Smooth muscle cell (in vitro differentiated cells): ENCODE data around the gene RTTN. TPM values are rescaled to one million over a fixed set of nuclear protein-coding genes. Genes with fewer than 3 reads are reported as not detected.

Experiments used
- DNase-seq: peaks from one replicate; lab custom pipeline; 2025; ENCODE audit not compliant: unreplicated experiment; lab: John Stamatoyannopoulos, UW
- H2AFZ ChIP-seq: fragments of 200-600 bp; sonication (generic); 2 replicates; pipeline ENCODE4 v1.6.0; 2016; ENCODE audit warnings: antibody characterized with exemption, low read depth, mild to moderate bottlenecking
- H3F3A ChIP-seq: fragments of 200-600 bp; sonication (generic); 2 replicates; pipeline ENCODE4 v1.6.0; 2017; ENCODE audit warnings: antibody characterized with exemption, low read depth
- H3K27ac ChIP-seq: fragments of 200-600 bp; sonication (generic); 2 replicates; pipeline ENCODE4 v1.5.1; 2016; ENCODE audit warnings: low read depth, mild to moderate bottlenecking
- H3K27me3 ChIP-seq: fragments of 200-600 bp; sonication (generic); 2 replicates; pipeline ENCODE4 v1.6.1; 2016; ENCODE audit warnings: low read depth, mild to moderate bottlenecking
- H3K36me3 ChIP-seq: fragments of 200-600 bp; sonication (generic); 2 replicates; pipeline ENCODE4 v1.5.1; 2016; ENCODE audit warnings: low read depth
- H3K4me1 ChIP-seq: fragments of 200-600 bp; sonication (generic); 2 replicates; pipeline ENCODE4 v1.5.1; 2016; ENCODE audit warnings: low read depth
- H3K4me2 ChIP-seq: fragments of 200-600 bp; sonication (generic); 2 replicates; pipeline ENCODE4 v1.6.0; 2016; ENCODE audit warnings: mild to moderate bottlenecking
- H3K4me3 ChIP-seq: fragments of 200-600 bp; sonication (generic); 2 replicates; pipeline ENCODE4 v1.5.1; 2016; ENCODE audit warnings: mild to moderate bottlenecking
- H3K79me2 ChIP-seq: fragments of 200-600 bp; sonication (generic); 2 replicates; pipeline ENCODE4 v1.6.0; 2016; ENCODE audit warnings: low read depth, mild to moderate bottlenecking
- H3K9ac ChIP-seq: fragments of 200-600 bp; sonication (generic); 2 replicates; pipeline ENCODE4 v1.6.0; 2016; ENCODE audit warnings: low read depth
- H3K9me3 ChIP-seq: fragments of 200-600 bp; sonication (generic); replicated peaks from 2 replicates; pipeline ENCODE4 v1.5.1; 2016; ENCODE audit warnings: low read depth
- H4K20me1 ChIP-seq: fragments of 200-600 bp; sonication (generic); 2 replicates; pipeline ENCODE4 v1.6.0; 2016; ENCODE audit warnings: low read depth
- WGBS: methylation state at CpG from one replicate; pipeline ENCODE4 v1.1.7; 2016; ENCODE audit warnings: low lambda C conversion rate; 5-methylcytosine and 5-hydroxymethylcytosine counted together
- polyA plus RNA-seq: library from polyadenylated mRNA; unstranded; fragments of >200 nt; fragmentation: Nextera tagmentation; extraction: Ambion mirVana; gene quantifications from 2 replicates; pipeline ENCODE4 v1.2.1, GENCODE V29; 2016
- total RNA-seq: library from RNA; depleted of rRNA; stranded (reverse); fragments of >200 nt; gene quantifications from 2 replicates; pipeline ENCODE4 v1.2.3, GENCODE V29; 2014
- TF ChIP-seq, protein P1 (sequence below): fragments of 200-600 bp; sonication (generic); IDR thresholded peaks from 2 replicates; pipeline ENCODE4 v1.5.1; 2017; ENCODE audit warnings: borderline replicate concordance, mild to moderate bottlenecking, antibody characterized with exemption; ENCODE audit not compliant: insufficient read depth, poor library complexity, severe bottlenecking

RTTN gene
- total and polyA plus RNA-seq, 2 experiments from 2014 or later: 3.6 to 17.3 TPM

- H3K9ac ChIP-seq: no peak overlapping the region
- H3F3A ChIP-seq: no peaks in the 10 kb centered on the region
- H3K79me2 ChIP-seq: no peaks in the 10 kb centered on the region
- H3K9me3 ChIP-seq: no peaks in the 10 kb centered on the region
- no peak overlapping the region for H3K27ac ChIP-seq
- H3K4me3 ChIP-seq: no peak overlapping the region
- no peak overlapping the region for H2AFZ ChIP-seq
- TF ChIP-seq, protein P1, sequence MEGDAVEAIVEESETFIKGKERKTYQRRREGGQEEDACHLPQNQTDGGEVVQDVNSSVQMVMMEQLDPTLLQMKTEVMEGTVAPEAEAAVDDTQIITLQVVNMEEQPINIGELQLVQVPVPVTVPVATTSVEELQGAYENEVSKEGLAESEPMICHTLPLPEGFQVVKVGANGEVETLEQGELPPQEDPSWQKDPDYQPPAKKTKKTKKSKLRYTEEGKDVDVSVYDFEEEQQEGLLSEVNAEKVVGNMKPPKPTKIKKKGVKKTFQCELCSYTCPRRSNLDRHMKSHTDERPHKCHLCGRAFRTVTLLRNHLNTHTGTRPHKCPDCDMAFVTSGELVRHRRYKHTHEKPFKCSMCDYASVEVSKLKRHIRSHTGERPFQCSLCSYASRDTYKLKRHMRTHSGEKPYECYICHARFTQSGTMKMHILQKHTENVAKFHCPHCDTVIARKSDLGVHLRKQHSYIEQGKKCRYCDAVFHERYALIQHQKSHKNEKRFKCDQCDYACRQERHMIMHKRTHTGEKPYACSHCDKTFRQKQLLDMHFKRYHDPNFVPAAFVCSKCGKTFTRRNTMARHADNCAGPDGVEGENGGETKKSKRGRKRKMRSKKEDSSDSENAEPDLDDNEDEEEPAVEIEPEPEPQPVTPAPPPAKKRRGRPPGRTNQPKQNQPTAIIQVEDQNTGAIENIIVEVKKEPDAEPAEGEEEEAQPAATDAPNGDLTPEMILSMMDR: no peak
- no peak overlapping the region for H3K4me2 ChIP-seq
- H4K20me1 ChIP-seq: no peaks in the 10 kb centered on the region
- no peaks in the 10 kb centered on the region for H3K36me3 ChIP-seq
- no peak for DNase-seq
- H3K27me3 ChIP-seq: no peaks in the 10 kb centered on the region
- no peaks in the 10 kb centered on the region for H3K4me1 ChIP-seq
- 87% methylated on average over 5 of the region's 5 CpGs for WGBS
Observed at GRCh38 chr18:69954719-69955480, 250.6 kb downstream of the RTTN start.

GRCh38 chr18:69953191-69953590, 252.3 kb downstream of the RTTN start:
- H3K36me3 ChIP-seq: no peaks in the 10 kb centered on the region
- no peaks in the 10 kb centered on the region for H3K27me3 ChIP-seq
- TF ChIP-seq, protein P1: no peak
- no peak overlapping the region for H2AFZ ChIP-seq
- H3K9ac ChIP-seq: no peak overlapping the region
- no peaks in the 10 kb centered on the region for H4K20me1 ChIP-seq
- H3F3A ChIP-seq: no peaks in the 10 kb centered on the region
- H3K79me2 ChIP-seq: no peaks in the 10 kb centered on the region
- no peaks in the 10 kb centered on the region for H3K4me1 ChIP-seq
- H3K4me3 ChIP-seq: no peak overlapping the region
- DNase-seq: no peak
- no peak overlapping the region for H3K27ac ChIP-seq
- WGBS: 92% methylated on average over 2 of the region's 2 CpGs
- H3K4me2 ChIP-seq: no peak overlapping the region
- H3K9me3 ChIP-seq: no peaks in the 10 kb centered on the region

Other genes starting within 250 kb of the RTTN start
- 29.6 and 38.0 TPM in 2 replicates for gene SOCS6, start 83.4 kb upstream of the RTTN start, total RNA-seq
- 8.5 and 14.3 TPM in 2 replicates for gene SOCS6, start 83.4 kb upstream of the RTTN start, polyA plus RNA-seq